ENCODE data around the gene MED14. TPM values are rescaled to one million over a fixed set of nuclear protein-coding genes. Genes with fewer than 3 reads are reported as not detected.
"Not testable (repeated sequence)": the region's sequence is repeated elsewhere in the genome, so short reads cannot be mapped to it uniquely, and the experiment has no call there.

MED14 gene
- total RNA-seq, 1 donor from 2014 or later: 47.0 TPM

- intact Hi-C loops (cut with DNase I): no loop called here
- DNase-seq (ENCODE audit: low spot score) (no peak), ATAC-seq (no peak)
Observed at GRCh38 chrX:40733706-40734105, 1.6 kb downstream of the MED14 start.

GRCh38 chrX:40732499-40732898 is 2.8 kb downstream of the MED14 start:
- intact Hi-C loops (cut with DNase I); DNase-seq (ENCODE audit: low spot score); ATAC-seq: not testable (repeated sequence)

GRCh38 chrX:40729598-40730584 is 5.5 kb downstream of the MED14 start:
- DNase-seq (ENCODE audit: low spot score): no peak
- intact Hi-C loops (cut with DNase I): no loop called here
- ATAC-seq: no peak

- no peak for ATAC-seq
- DNase-seq (ENCODE audit: low spot score): no peak
- intact Hi-C loops (cut with DNase I): no loop called here
Observed at GRCh38 chrX:40727581-40728252, 7.6 kb downstream of the MED14 start.

- no peak for DNase-seq (ENCODE audit: low spot score)
- ATAC-seq: no peak
- intact Hi-C loops (cut with DNase I): no loop called here
Observed at GRCh38 chrX:40727093-40727492, 8.2 kb downstream of the MED14 start.

- ATAC-seq (no peak), DNase-seq (ENCODE audit: low spot score) (no peak)
- intact Hi-C loops (cut with DNase I): no loop called here
Observed at GRCh38 chrX:40722930-40723329, 12.4 kb downstream of the MED14 start.

- intact Hi-C loops (cut with DNase I): no loop called here
- no peak for DNase-seq (ENCODE audit: low spot score)
- no peak for ATAC-seq
Observed at GRCh38 chrX:40721489-40722106, 13.7 kb downstream of the MED14 start.

- ATAC-seq (no peak), DNase-seq (ENCODE audit: low spot score) (no peak)
- intact Hi-C loops (cut with DNase I): no loop called here
Observed at GRCh38 chrX:40720792-40721191, 14.6 kb downstream of the MED14 start.

- DNase-seq (ENCODE audit: low spot score) (no peak), ATAC-seq (no peak)
- intact Hi-C loops (cut with DNase I): no loop called here
Observed at GRCh38 chrX:40720339-40720738, 15.0 kb downstream of the MED14 start.

- ATAC-seq: no peak
- intact Hi-C loops (cut with DNase I): no loop called here
- DNase-seq (ENCODE audit: low spot score): no peak
Observed at GRCh38 chrX:40719731-40720130, 15.6 kb downstream of the MED14 start.

GRCh38 chrX:40719218-40719617 is 16.1 kb downstream of the MED14 start:
- DNase-seq (ENCODE audit: low spot score): no peak
- intact Hi-C loops (cut with DNase I): no loop called here
- no peak for ATAC-seq

- intact Hi-C loops (cut with DNase I): no loop called here
- no peak for ATAC-seq
Observed at GRCh38 chrX:40709395-40709794, 25.9 kb downstream of the MED14 start.

GRCh38 chrX:40705658-40706312 is 29.6 kb downstream of the MED14 start:
- DNase-seq (ENCODE audit: low spot score): no peak
- ATAC-seq: no peak
- intact Hi-C loops (cut with DNase I): no loop called here

More at GRCh38 chrX:40709395-40709794, 25.9 kb downstream of the MED14 start:
- DNase-seq (ENCODE audit: low spot score): no peak

- DNase-seq (ENCODE audit: low spot score): no peak
- intact Hi-C loops (cut with DNase I): no loop called here
- ATAC-seq: no peak
Observed at GRCh38 chrX:40700640-40701342, 34.6 kb downstream of the MED14 start.

GRCh38 chrX:40698851-40699250 is 36.5 kb downstream of the MED14 start:
- DNase-seq (ENCODE audit: low spot score) (no peak), ATAC-seq (no peak)
- intact Hi-C loops (cut with DNase I): no loop called here

GRCh38 chrX:40694802-40695201 is 40.5 kb downstream of the MED14 start:
- DNase-seq (ENCODE audit: low spot score): no peak
- no peak for ATAC-seq
- intact Hi-C loops (cut with DNase I): no loop called here

- ATAC-seq: no peak
- no peak for DNase-seq (ENCODE audit: low spot score)
- intact Hi-C loops (cut with DNase I): no loop called here
Observed at GRCh38 chrX:40688929-40689328, 46.4 kb downstream of the MED14 start.

- no peak for DNase-seq (ENCODE audit: low spot score)
- intact Hi-C loops (cut with DNase I): no loop called here
- no peak for ATAC-seq
Observed at GRCh38 chrX:40687169-40687568, 48.2 kb downstream of the MED14 start.
